AG08395 (cell line): Measurements from ENCODE around the gene AP5B1.

ENCODE experiments used
- DNase-seq: peaks from one replicate; pipeline ENCODE4 v3.0.0; 2012; ENCODE audit warnings: mixed read lengths, low spot score

AP5B1 gene

GRCh38 chr11:65780770-65781151 is at the start of gene AP5B1:
TSS of gene AP5B1 (minus strand) at chr11:65780976. CDS start at chr11:65780591, 385 bp downstream.
- DNase-seq = peak; percentile 78

GRCh38 chr11:65829459-65829858 is 48.7 kb upstream of the AP5B1 start:
- DNase-seq = no peak

DNA sequence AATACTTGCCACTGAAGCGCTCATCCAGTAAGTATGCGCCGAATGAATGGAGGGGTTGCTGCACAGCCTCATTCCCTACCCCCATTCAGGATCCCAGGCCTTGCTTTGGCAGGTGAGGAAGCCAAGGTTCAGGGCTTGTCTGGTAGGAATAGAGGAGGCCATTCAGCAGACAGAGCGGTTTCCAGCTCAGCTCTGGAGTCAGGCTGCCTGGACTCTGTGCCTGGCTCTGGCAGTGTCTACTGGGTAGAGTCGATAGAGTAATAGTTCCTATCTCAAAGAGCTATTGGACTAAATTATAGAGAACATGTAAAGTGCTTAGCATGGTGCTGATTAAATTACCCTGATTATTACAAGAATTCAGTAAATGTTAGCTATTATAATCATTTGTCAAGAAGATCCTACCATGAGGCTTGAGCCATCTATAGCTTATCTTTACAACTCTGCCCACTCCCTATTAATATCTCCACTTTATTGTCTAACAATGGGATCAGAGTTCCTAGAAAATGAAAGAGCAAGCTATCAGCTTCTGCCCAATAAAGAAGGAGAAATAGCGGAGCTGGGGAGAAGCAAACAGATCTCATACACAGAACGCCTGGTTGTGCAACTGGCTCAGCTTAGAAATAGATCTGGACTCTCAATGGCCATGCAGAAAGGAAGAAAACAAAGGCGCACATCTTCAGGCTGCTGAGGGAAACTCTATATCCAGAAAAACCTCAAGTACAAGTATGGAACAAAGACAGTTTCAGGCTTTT is 46.4 kb upstream of the AP5B1 start:
- no peak for DNase-seq

DNA sequence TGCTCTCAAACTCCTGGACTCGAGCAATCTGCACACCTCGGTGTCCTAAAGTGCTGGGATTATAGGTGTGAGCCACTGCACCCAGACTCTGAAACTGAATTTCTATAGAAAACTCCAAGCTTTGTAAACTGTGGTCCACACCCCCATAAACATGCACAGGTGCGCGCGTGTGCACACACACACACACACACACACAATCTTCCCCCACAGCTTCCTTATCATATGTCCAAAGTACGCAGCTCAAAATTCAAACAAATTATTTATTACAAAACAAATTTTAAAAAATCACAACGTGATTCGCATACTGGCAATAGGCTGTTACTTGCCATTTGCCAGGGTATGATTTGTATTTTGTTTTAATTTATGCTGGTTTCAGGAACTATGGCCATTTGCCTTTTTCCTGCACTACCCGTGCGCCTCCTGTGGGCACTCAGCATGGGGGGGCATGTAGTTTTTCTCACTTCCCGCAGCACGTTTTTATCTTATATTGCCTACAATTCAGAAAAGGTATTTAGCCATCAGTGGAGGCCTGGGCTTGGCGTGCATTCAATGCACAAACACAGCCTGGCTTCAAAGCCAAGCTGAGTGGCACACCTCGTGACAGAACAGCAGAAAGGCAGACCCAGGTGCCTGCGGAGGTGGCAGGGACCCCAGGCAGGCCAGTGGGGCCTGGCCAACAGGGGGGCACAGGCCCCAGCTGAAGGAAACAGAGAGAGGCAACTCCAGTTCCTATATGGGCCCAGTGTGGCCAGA is 42.2 kb upstream of the AP5B1 start:
- DNase-seq = no peak

DNA sequence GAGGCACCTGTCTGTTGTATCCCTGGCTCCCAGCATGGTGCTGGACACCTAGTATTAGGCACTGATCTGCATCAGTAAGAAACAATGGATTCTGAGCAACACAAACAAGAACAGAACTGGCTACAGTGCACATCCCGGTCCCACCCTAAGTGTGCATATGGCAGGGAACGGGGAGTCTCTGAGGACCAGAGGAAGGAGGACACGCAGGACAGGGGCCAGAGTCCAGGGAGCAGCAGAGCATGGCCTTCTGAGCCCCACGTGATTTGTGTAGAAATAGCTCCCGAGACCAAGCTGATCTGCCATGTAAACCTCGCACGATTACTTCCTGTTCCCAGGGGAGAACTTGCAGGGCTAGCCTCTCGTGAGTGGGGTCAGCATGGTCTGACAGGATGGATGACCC is 40.3 kb upstream of the AP5B1 start:
- no peak for DNase-seq

GRCh38 chr11:65817835-65818680 is 37.3 kb upstream of the AP5B1 start:
- DNase-seq = peak; percentile 94

GRCh38 chr11:65817312-65817834 is 36.6 kb upstream of the AP5B1 start:
- DNase-seq = no peak

GRCh38 chr11:65816696-65817095 is 35.9 kb upstream of the AP5B1 start:
- no peak for DNase-seq

- no peak for DNase-seq
Observed at GRCh38 chr11:65814986-65815565, 34.3 kb upstream of the AP5B1 start.

DNA sequence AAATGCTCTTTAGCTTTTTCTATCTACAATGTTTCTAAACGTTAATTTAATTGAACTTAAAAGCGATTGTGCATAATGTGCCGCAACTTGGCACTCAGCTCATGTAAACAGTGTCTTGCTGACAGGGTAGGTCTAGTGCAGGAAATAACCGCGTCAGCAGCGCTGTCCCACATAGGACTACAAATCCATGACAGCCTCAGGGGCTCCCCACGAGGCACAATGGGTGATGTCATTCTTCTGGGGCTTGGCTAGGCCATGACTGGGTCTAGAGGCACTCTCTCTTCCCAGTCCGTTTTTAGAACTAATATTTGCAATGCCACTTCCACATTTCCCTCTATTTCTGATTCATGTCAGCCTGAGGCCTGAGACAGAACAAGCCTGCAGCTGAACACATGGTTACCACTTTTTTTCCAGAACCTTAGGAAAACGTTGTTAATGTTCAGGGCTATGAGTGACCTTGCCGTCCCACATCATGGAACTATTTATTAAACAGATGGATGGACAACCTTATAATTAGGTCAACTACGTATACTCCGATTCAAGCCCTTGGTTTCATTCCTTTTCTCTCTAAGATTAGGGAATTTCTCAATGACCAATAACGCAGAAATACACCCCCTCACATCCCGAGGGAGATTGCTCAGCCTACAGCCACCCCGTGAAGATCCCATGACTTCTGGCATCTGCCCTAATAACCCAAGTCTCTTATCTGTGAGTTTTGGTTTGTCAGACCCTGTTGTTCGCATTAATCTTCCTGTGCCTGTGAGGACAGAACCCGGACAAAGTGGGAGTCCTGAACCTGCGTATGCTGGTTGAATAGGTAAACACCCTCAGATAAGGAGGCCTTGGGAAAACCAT is 33.6 kb upstream of the AP5B1 start:
- DNase-seq = no peak

DNA sequence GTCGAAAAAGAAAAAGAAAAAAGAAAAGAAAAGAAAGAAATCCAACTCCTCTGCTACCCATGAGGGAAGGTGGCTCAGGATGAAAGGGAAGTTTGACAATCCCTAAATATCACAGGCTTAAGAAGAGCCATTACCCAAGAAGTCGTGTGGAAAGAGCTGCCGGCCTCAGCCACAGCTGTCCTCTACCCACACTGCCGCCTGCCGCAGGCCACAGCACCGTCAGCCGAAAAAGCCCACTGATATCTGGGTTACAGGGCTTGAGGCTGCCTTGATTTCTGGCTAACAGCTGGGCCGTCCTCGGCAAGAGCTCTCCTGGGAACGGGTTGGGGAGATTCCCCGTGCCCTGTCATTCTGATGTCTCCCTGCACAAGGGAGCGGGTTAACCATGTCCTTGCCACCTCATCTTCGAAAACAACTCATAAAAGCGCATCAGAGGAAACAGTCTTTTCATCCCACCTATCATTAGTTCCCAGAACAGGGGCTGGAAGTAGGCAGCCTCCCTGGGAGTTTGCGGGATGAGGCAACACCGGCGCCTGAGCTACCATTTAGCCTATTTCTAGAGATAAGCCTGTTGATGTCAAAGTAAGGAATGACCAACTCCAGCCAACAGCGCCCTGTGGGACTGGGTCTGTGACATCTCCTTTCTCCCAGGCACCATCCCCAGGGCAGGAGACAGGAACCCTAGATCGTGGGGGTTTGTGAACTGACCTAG is 31.1 kb upstream of the AP5B1 start:
- DNase-seq = no peak

DNA sequence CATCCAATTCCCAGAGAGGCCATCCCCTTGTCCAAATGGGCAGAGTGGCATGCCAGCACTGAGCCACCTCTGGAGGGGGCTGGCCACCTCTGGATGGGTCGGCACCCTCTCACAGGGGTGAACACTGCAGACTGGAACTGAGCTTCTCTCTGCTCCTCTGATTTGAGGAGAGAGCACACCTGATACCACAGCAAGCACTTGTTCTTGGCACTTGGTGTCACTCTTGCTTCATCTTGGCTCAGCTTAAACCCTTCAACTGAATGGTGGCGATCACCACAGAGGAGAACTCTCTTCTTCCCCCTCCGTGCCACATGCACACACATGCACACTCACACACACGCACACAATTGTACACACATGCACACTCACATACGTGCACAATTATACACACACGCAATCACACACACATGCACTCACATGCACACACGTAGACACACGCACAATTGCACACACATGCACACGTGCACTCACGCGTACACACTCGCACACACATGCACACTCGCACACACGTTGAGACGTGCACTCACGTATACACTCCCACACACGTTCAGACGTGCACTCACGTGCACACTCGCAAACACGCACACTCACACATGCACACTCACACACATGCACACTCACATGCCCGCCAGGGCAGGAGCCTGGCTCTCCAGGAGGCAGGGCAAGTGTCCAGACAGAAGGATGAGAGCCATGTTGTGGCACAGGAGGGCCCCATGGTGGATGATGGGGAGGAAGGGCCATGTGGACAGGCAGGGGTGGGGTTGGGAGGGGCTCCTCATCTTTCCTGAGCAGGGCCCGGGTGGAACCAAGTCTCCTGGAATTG is 29.5 kb upstream of the AP5B1 start:
- no peak for DNase-seq

DNA sequence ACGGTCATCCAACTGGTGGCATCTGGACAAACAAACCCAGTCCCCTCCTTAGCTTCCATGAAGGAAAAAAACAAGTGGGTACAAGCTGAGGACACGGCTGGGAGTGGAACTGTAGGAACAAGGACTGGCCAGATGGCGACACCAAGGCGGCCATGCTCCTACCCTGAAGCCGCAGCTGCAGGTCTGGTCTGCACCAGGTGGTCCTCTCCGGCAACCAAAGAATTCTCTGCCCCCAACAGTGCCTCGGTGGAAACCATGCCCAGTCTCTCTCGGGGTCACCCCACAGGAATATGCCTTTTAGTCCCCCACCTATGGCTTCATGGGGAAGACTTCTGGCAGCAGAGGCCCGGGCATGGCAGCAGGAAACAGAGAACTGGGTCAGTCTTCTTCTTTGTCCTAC is 28.7 kb upstream of the AP5B1 start:
- DNase-seq = no peak

DNA sequence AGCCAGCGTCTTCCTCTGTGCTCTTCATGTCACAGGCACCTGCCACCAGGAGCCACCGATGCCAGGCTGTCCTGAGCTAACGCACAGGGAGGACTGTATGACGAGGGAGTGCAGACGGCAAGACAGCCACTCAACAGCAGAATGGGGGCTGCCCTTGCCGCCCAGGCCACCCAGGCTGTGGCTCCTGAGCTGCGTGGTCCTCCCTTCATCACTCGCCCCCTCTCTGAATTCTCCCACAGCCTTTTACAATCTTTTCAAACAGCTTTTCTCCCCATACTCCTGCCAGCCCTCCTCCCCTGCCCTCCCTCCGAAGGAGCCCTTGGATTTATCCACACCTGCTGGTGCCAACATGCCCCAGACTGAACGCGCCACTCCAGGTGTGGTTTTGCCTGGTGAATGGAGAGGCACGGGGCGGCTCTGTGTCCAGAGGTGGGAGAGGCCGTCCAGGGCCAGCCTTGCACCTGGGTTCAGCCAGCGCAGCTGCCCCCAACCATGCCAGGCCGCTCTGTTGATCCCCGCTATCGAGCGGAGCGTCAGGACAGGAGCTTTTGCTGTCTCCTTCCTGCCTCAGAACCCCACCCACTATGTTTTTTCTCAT is 28.1 kb upstream of the AP5B1 start:
- DNase-seq = no peak

- no peak for DNase-seq
Observed at GRCh38 chr11:65806979-65807378, 26.2 kb upstream of the AP5B1 start.

GRCh38 chr11:65803797-65804492 is 23.2 kb upstream of the AP5B1 start:
- DNase-seq = no peak

- no peak for DNase-seq
Observed at GRCh38 chr11:65802841-65803240, 22.1 kb upstream of the AP5B1 start.
